Sigmoid colon (tissue), 7 donors: ENCODE results near the gene SRSF2. TPM values are rescaled to one million over a fixed set of nuclear protein-coding genes. Genes with fewer than 3 reads are reported as not detected.

Source experiments
- DNase-seq: peaks from one replicate; pipeline ENCODE4 v3.0.0-alpha.2; 2019
- H3K27ac ChIP-seq, 4 donors: fragments of 200-600 bp; sonication (generic); one replicate each; pipeline ENCODE4 v1.5.1; 2016 to 2019; ENCODE audit warnings: mild to moderate bottlenecking in 1 of 4
- H3K27me3 ChIP-seq, 3 donors: fragments of 200-600 bp; sonication (generic); one replicate each; pipeline ENCODE4 v1.5.1; 2019; ENCODE audit warnings: mild to moderate bottlenecking in 1 of 3
- H3K36me3 ChIP-seq, 4 donors: fragments of 200-600 bp; sonication (generic); one replicate each; pipeline ENCODE4 v1.5.1; 2016 to 2019
- H3K4me1 ChIP-seq, 4 donors: fragments of 200-600 bp; sonication (generic); one replicate each; pipeline ENCODE4 v1.5.1; 2017 to 2019
- H3K4me3 ChIP-seq, 4 donors: fragments of 200-600 bp; sonication (generic); one replicate each; pipeline ENCODE4 v1.5.1; 2017 to 2019; ENCODE audit warnings: mild to moderate bottlenecking in 2 of 4, moderate library complexity in 1 of 4
- H3K9me3 ChIP-seq, 4 donors: fragments of 200-600 bp in 3 of 4; sonication (generic) in 3 of 4; one replicate each; pipeline versions ENCODE4 v1.5.1 to v1.6.1; 2013 to 2019
- EP300 ChIP-seq, 4 donors: sonication (generic); formaldehyde crosslinking; IDR thresholded peaks; one replicate each; pipeline ENCODE4 v1.6.1; 2017; ENCODE audit warnings: antibody characterized with exemption in 4 of 4
- POLR2A ChIP-seq, 2 donors: fragments of 450-650 bp; IDR thresholded peaks; one replicate each; pipeline ENCODE4 v1.6.1; 2016; ENCODE audit warnings: antibody characterized with exemption in 2 of 2, mild to moderate bottlenecking in 2 of 2, moderate library complexity in 2 of 2
- POLR2AphosphoS5 ChIP-seq, 4 donors: sonication (generic); formaldehyde crosslinking; IDR thresholded peaks; one replicate each; pipeline ENCODE4 v1.6.1; 2017; ENCODE audit warnings: antibody characterized with exemption in 4 of 4
- WGBS, 2 donors: extraction: QIAGEN DNeasy Blood & Tissue Kit; methylation state at CpG; one replicate each; pipeline ENCODE4 v1.1.7; 2013; 5-methylcytosine and 5-hydroxymethylcytosine counted together
- intact Hi-C: fragments of 100-400 bp; cut with DNase I; formaldehyde crosslinking; loops from one replicate; pipeline ENCODE4 v1.15.1; 2023
- polyA plus RNA-seq, 3 donors: library from polyadenylated mRNA; stranded (reverse); fragments of 200-250 nt; gene quantifications; one replicate each; pipeline ENCODE4 v1.2.3, GENCODE V29; 2013
- total RNA-seq, 4 donors: library from RNA; depleted of rRNA; stranded (reverse); fragments of >200 nt; gene quantifications; one replicate each; pipeline ENCODE4 v1.1.0, GENCODE V29; 2016
- TF ChIP-seq, protein P1 (sequence below), 4 experiments: fragments of 450-650 bp in 3 of 4; fragments of 200-600 bp in 1 of 4; IDR thresholded peaks; one replicate each; pipeline ENCODE4 v1.5.1; 2016 to 2019; ENCODE audit warnings: antibody characterized with exemption in 4 of 4, mild to moderate bottlenecking in 3 of 4, moderate library complexity in 2 of 4
- donor health status: healthy with polysubstance abuse.
- donor health status: Bipolar disorder and iron deficiency.
- donor health status: healthy.

SRSF2 gene
- total and polyA plus RNA-seq, 7 donors: 87.9 to 229 (median 126) TPM

DNA sequence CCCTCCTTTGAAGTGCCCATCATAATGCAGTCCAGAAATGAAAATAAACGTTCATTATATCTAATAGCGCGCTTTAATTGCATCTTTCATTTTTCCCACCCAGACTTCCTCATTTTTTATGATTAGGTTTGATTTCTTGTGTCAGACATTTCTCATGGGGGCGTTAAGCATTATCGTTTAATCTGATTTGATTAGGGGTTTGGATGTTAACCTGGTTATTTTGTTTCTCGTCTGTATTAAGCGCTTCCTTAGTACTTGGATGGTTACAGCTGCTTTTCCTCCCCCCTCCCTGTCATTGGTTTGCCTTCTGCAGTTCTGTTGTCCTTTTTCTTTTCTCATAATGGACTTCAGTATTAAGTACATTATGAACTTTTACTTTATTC lies 1.3 kb upstream of the SRSF2 start:
- intact Hi-C loops: loop anchor here (5.0 kb wide), 1 partner anchor 404 kb away; the partner anchor contains the start of gene SEC14L1
- H3K27ac ChIP-seq: peak overlapping the region; percentile 98 to 99 (median 98)
- 3% methylated on average over 7 of the region's 7 CpGs for WGBS, 2 donors
- no peaks in the 10 kb centered on the region for H3K9me3 ChIP-seq
- H3K36me3 ChIP-seq: peaks cover 1 to 46% (median 11%) of the 10 kb centered on the region in 4 donors
- peak overlapping the region; percentile 60 to 97 (median 91) for H3K4me3 ChIP-seq
- H3K4me1 ChIP-seq: peaks cover 0 to 60% (median 53%) of the 10 kb centered on the region in 4 donors
- DNase-seq: peak; percentile 33
- H3K27me3 ChIP-seq: no peaks in the 10 kb centered on the region
- TF ChIP-seq POLR2A (IDR thresholded peaks at IDR 0.05): no peak
- no peak for TF ChIP-seq POLR2AphosphoS5 (IDR thresholded peaks at IDR 0.05)
- TF ChIP-seq, protein P1, sequence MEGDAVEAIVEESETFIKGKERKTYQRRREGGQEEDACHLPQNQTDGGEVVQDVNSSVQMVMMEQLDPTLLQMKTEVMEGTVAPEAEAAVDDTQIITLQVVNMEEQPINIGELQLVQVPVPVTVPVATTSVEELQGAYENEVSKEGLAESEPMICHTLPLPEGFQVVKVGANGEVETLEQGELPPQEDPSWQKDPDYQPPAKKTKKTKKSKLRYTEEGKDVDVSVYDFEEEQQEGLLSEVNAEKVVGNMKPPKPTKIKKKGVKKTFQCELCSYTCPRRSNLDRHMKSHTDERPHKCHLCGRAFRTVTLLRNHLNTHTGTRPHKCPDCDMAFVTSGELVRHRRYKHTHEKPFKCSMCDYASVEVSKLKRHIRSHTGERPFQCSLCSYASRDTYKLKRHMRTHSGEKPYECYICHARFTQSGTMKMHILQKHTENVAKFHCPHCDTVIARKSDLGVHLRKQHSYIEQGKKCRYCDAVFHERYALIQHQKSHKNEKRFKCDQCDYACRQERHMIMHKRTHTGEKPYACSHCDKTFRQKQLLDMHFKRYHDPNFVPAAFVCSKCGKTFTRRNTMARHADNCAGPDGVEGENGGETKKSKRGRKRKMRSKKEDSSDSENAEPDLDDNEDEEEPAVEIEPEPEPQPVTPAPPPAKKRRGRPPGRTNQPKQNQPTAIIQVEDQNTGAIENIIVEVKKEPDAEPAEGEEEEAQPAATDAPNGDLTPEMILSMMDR (IDR thresholded peaks at IDR 0.05): no peak
- TF ChIP-seq EP300 (IDR thresholded peaks at IDR 0.05): no peak

DNA sequence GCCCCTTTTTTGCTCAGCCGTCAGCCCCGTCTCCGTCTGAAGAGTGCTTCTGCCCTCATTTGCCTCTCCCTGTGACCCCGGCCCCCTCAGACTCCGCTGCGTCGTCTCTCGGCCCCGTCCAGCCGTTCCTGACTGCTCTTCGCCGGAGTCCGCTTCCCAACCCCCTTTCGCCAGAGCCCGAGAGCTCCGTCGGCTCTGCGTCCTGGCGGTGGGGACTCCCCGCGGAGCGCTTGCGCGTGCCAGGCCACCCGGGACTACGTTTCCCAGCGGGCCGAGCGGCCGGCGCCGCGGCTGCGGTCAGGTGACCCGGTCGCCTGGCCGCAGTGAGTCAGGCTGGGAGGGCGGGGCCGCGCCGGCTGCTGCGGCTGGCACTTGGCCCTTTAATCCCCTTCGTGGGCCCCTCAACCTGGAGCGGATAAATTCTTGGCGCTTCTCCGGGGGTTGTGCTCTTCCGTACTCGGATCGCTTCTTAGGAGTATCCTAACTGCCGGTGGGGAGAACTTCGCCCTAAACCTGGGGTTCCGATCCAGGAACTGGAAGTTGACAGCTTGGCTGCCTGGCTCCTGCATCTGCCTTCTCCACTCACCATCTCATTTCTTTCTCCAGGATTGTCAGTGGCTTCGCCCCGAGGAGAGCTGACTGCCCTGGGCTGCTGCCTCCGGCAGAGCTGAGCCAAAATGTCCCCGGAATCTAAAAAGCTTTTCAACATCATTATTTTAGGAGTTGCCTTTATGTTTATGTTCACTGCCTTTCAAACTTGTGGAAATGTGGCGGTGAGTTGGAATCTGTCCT lies 741 bp upstream of the SRSF2 start, which contains the start of gene MFSD11:
TSS of gene MFSD11 (plus strand) at position 444 of the 792 bp plus-strand sequence. CDS start at position 678, 234 bp downstream.
- Histone ChIP-seq H3K9me3 (no peaks in the 10 kb centered on the region), H3K36me3 (peaks cover 0 to 46% (median 17%) of the 10 kb centered on the region in 4 donors), H3K4me1 (peaks cover 0 to 66% (median 59%) of the 10 kb centered on the region in 4 donors), H3K27ac (peak within 1 kb of the TSS; percentile 98 to 99 (median 98)), H3K4me3 (peak within 1 kb of the TSS; percentile 91 to 97 (median 94)), H3K27me3 (no peaks in the 10 kb centered on the region)
- TF ChIP-seq POLR2AphosphoS5 (IDR thresholded peaks at IDR 0.05) (peak; percentile 65 to 82 (median 79)), POLR2A (IDR thresholded peaks at IDR 0.05) (peak; percentile 12 to 23), EP300 (IDR thresholded peaks at IDR 0.05) (no peak)
- TF ChIP-seq, protein P1 (IDR thresholded peaks at IDR 0.05): no peak
- intact Hi-C loops: loop anchor here (5.0 kb wide), 1 partner anchor 404 kb away; the partner anchor contains the start of gene SEC14L1
- peak; percentile 96 for DNase-seq
- WGBS, 2 donors: 0 to 1% methylated on average over 57 of the region's 57 CpGs

DNA sequence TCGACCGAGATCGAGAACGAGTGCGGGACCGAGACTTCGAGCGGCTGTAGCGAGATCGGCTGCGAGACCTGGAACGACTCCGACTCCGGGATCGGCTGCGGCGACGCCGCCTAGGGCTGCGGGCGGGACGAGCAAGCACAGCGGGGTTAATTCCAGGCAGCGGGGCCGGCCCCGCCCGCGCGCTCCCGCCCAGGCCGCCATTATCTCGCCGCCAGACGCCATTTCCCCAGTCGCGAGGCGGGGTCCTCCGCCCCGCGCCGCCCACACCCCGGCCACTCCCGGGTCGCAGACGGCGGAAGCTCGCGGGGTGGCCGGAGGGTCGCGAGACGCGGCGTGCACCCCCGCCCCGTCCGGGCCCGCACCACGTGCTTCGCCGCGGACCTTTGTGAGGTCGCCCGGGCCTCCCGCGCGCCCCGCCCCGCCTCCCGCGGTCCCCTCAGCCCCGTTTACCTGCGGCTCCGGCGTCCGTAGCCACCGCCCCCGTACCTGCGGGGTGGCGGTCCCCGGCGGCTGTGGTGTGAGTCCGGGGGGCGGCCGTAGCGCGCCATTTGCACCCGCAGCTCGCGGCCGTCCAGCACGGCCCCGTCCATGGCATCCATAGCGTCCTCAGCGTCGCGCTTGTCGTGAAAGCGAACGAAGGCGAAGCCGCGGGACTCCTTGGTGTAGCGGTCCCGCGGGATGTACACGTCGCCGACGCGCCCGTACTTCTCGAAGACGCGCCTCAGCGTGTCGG lies 616 bp downstream of the SRSF2 start:
- Histone ChIP-seq H3K9me3 (no peaks in the 10 kb centered on the region), H3K27ac (peak overlapping the region; percentile 98 to 99 (median 98)), H3K36me3 (peaks cover 0 to 46% (median 17%) of the 10 kb centered on the region in 4 donors), H3K27me3 (no peaks in the 10 kb centered on the region), H3K4me1 (peaks cover 0 to 77% (median 70%) of the 10 kb centered on the region in 4 donors), H3K4me3 (peak overlapping the region; percentile 91 to 97 (median 94))
- WGBS, 2 donors: 1% methylated on average over 117 of the region's 117 CpGs
- intact Hi-C loops: loop anchor here (5.0 kb wide), 1 partner anchor 406 kb away; the partner anchor contains the start of gene SEC14L1
- peak; percentile 91 for DNase-seq
- TF ChIP-seq POLR2A (IDR thresholded peaks at IDR 0.05): peak in 1 of 2 donors; percentile 11
- TF ChIP-seq POLR2AphosphoS5 (IDR thresholded peaks at IDR 0.05): peak; percentile 14 to 68 (median 56)
- TF ChIP-seq EP300 (IDR thresholded peaks at IDR 0.05): no peak
- TF ChIP-seq, protein P1 (IDR thresholded peaks at IDR 0.05): peak in 1 of 4 experiments; percentile 27

DNA sequence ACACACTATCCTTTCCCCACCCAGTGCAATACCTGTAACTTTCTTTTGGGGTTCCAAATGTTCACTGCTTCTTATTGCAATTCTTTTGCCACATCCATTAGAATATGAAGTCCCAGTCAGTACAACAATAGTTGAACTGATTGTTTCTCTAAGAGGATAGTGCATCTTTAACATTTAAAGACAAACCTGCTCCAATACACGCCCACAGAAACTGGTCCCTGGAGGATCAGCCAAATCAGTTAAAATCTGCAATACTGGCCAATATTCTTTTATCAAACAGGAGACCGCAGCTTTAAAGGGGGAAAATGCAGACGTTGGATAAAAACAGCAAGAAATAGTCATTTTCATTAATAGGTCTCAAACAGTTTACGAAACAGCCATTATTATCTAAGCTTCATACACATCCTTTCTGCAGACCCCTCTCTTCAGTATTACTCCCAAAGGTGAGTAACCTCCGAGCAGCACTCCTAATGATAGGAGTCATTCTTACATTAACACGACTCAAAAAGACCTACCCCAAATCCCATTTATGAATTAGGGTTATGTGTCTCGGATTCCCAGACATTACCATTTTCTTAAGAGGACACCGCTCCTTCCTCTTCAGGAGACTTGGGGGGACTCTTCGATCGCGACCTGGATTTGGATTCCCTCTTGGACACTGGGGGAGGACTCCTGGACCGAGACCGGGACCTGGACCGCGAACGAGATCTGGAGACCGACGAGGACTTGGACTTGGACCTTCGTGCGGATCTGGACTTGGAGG lies 1.4 kb downstream of the SRSF2 start:
- H3K4me1 ChIP-seq: peaks cover 0 to 77% (median 69%) of the 10 kb centered on the region in 4 donors

More for the DNA sequence above, 1.4 kb downstream of the SRSF2 start:
- H3K27ac ChIP-seq: peak overlapping the region; percentile 98 to 99 (median 98)
- H3K4me3 ChIP-seq: peak overlapping the region; percentile 91 to 97 (median 94)
- TF ChIP-seq POLR2A (IDR thresholded peaks at IDR 0.05) (no peak), EP300 (IDR thresholded peaks at IDR 0.05) (no peak), POLR2AphosphoS5 (IDR thresholded peaks at IDR 0.05) (no peak)
- TF ChIP-seq, protein P1 (IDR thresholded peaks at IDR 0.05): no peak
- peaks cover 0 to 51% (median 17%) of the 10 kb centered on the region in 4 donors for H3K36me3 ChIP-seq
- 0 to 1% methylated on average over 20 of the region's 20 CpGs for WGBS, 2 donors
- intact Hi-C loops: loop anchor here (5.0 kb wide), 1 partner anchor 407 kb away; the partner anchor contains the start of gene SEC14L1
- H3K9me3 ChIP-seq: no peaks in the 10 kb centered on the region
- no peak for DNase-seq
- no peaks in the 10 kb centered on the region for H3K27me3 ChIP-seq
